Astrocyte of the cerebellum (primary cell): ENCODE results near the gene ABL1.
A peak's percentile ranks its signal among the peaks of the same experiment; 100 is the strongest.

Source experiments
- DNase-seq: peaks from one replicate; pipeline ENCODE4 v3.0.0-alpha.2; 2011; ENCODE audit warnings: low read depth
- H3K4me3 ChIP-seq: 2 replicates; pipeline ENCODE4 v1.5.1; 2011; ENCODE audit warnings: mild to moderate bottlenecking, low read depth, low read length, moderate library complexity
- CTCF ChIP-seq: IDR thresholded peaks from 2 replicates; pipeline ENCODE4 v1.5.1; 2012; ENCODE audit warnings: low read length, low read depth, moderate library complexity, mild to moderate bottlenecking; ENCODE audit errors: missing control alignments
- in situ Hi-C: cut with HindIII; loops from 2 replicates; pipeline ENCODE4 v1.10.0; 2017; ENCODE audit warnings: low sequenced_read_pairs

Gene ABL1

GRCh38 chr9:130924448-130924788, 89.4 kb downstream of the ABL1 start:
- in situ Hi-C loops: no loop called here
- TF ChIP-seq CTCF: no peak
- no peak overlapping the region for H3K4me3 ChIP-seq
- DNase-seq: no peak

GRCh38 chr9:130925050-130925678, 90.1 kb downstream of the ABL1 start:
- DNase-seq: no peak
- no peak for TF ChIP-seq CTCF
- in situ Hi-C loops: no loop called here
- no peak overlapping the region for H3K4me3 ChIP-seq

GRCh38 chr9:130927338-130927737, 92.3 kb downstream of the ABL1 start:
- no peak for DNase-seq
- H3K4me3 ChIP-seq: no peak overlapping the region
- no peak for TF ChIP-seq CTCF
- in situ Hi-C loops: no loop called here

- TF ChIP-seq CTCF: no peak
- in situ Hi-C loops: no loop called here
- no peak overlapping the region for H3K4me3 ChIP-seq
- peak; percentile 39 for DNase-seq
Observed at GRCh38 chr9:130927995-130928900, 93.2 kb downstream of the ABL1 start.

- DNase-seq: no peak
- no peak overlapping the region for H3K4me3 ChIP-seq
- in situ Hi-C loops: no loop called here
- no peak for TF ChIP-seq CTCF
Observed at GRCh38 chr9:130929571-130930038, 94.6 kb downstream of the ABL1 start.

GRCh38 chr9:130930132-130930803, 95.2 kb downstream of the ABL1 start:
- no peak for TF ChIP-seq CTCF
- H3K4me3 ChIP-seq: no peak overlapping the region
- in situ Hi-C loops: no loop called here
- no peak for DNase-seq
